IMR-90 (cell line): Measurements from ENCODE around the gene PID1. TPM values are rescaled to one million over a fixed set of nuclear protein-coding genes. Genes with fewer than 3 reads are reported as not detected.

Experiments used
- ATAC-seq: fragments of 200-7000 bp; cut with Tn5 transposase; 2 replicates; pipeline ENCODE4 v1.9.1; 2020; ENCODE audit warnings: low read depth, mild to moderate bottlenecking, moderate library complexity
- BruUV-seq: library from RNA; stranded (reverse); fragments of 400-500 nt; replicated peaks from 2 replicates; lab custom pipeline; 2021; lab: Mats Ljungman, UMichigan
- CTCF ChIA-PET: fragments of 300-600 bp; formaldehyde crosslinking; extraction: SDS; loops from one replicate; lab custom pipeline; 2021; ENCODE audit warnings: antibody characterized with exemption; lab: Yijun Ruan, JAX
- POLR2A ChIA-PET: fragments of 300-600 bp; sonication (Branson Sonifier 250); formaldehyde crosslinking; loops from one replicate; lab custom pipeline; 2022; ENCODE audit warnings: antibody characterized with exemption; ENCODE audit not compliant: unreplicated experiment; lab: Charles Lee
- DNase-seq: peaks from one replicate; pipeline ENCODE4 v3.0.0; 2013
- H2AFZ ChIP-seq: replicated peaks from 2 replicates; pipeline ENCODE3; 2013; ENCODE audit warnings: low read length, mild to moderate bottlenecking; ENCODE audit not compliant: poor library complexity
- H2AK5ac ChIP-seq: 2 replicates; pipeline ENCODE4 v1.6.1; 2013; ENCODE audit warnings: low read depth, low read length, inconsistent platforms
- H2AK9ac ChIP-seq: replicated peaks from 2 replicates; pipeline ENCODE3; 2013; ENCODE audit warnings: mild to moderate bottlenecking, low read depth, low read length, moderate library complexity; ENCODE audit not compliant: poor library complexity
- H2BK120ac ChIP-seq: 2 replicates; pipeline ENCODE4 v1.6.1; 2013; ENCODE audit warnings: low read depth, low read length, inconsistent platforms
- H2BK15ac ChIP-seq: 3 replicates; pipeline ENCODE4 v1.6.1; 2013; ENCODE audit warnings: low read depth, low read length, inconsistent platforms
- H2BK20ac ChIP-seq: 2 replicates; pipeline ENCODE4 v1.6.1; 2013; ENCODE audit warnings: low read depth, mild to moderate bottlenecking, inconsistent platforms, low read length, moderate library complexity
- H2BK5ac ChIP-seq: 2 replicates; pipeline ENCODE4 v1.6.1; 2013; ENCODE audit warnings: mild to moderate bottlenecking, low read depth, low read length, inconsistent platforms; ENCODE audit not compliant: poor library complexity, severe bottlenecking
- H3K14ac ChIP-seq: replicated peaks from 2 replicates; pipeline ENCODE4 v1.6.1; 2013; ENCODE audit warnings: low read depth, low read length, inconsistent platforms
- H3K18ac ChIP-seq: 2 replicates; pipeline ENCODE4 v1.6.1; 2013; ENCODE audit warnings: low read depth, low read length, control low read depth
- H3K23ac ChIP-seq: 2 replicates; pipeline ENCODE4 v1.6.1; 2013; ENCODE audit warnings: low read depth, low read length, inconsistent platforms
- H3K27ac ChIP-seq: 2 replicates; pipeline ENCODE4 v1.5.1; 2013; ENCODE audit warnings: mild to moderate bottlenecking, control low read depth, low read length; ENCODE audit not compliant: insufficient read depth
- H3K27me3 ChIP-seq: 2 replicates; pipeline ENCODE4 v1.6.1; 2013; ENCODE audit warnings: low read length; ENCODE audit not compliant: control insufficient read depth, insufficient read depth
- H3K36me3 ChIP-seq: 2 replicates; pipeline ENCODE4 v1.6.1; 2013; ENCODE audit warnings: low read length, mixed read lengths; ENCODE audit not compliant: control insufficient read depth, insufficient read depth
- H3K4ac ChIP-seq: 2 replicates; pipeline ENCODE4 v1.6.1; 2013; ENCODE audit warnings: low read depth, low read length, inconsistent platforms
- H3K4me1 ChIP-seq: 2 replicates; pipeline ENCODE4 v1.6.1; 2013; ENCODE audit warnings: low read length, mixed read lengths; ENCODE audit not compliant: control insufficient read depth, insufficient read depth
- H3K4me2 ChIP-seq: 2 replicates; pipeline ENCODE4 v1.6.1; 2013; ENCODE audit warnings: low read depth, mild to moderate bottlenecking, control low read depth, low read length, moderate library complexity
- H3K4me3 ChIP-seq: 2 replicates; pipeline ENCODE4 v1.5.1; 2013; ENCODE audit warnings: low read depth, mild to moderate bottlenecking, control low read depth, low read length, moderate library complexity; ENCODE audit not compliant: insufficient read depth
- H3K56ac ChIP-seq: 2 replicates; pipeline ENCODE4 v1.6.1; 2013; ENCODE audit warnings: low read length, inconsistent platforms; ENCODE audit not compliant: insufficient read depth; ENCODE audit errors: extremely low read depth
- H3K79me1 ChIP-seq, 2 experiments: 2 replicates each; pipeline ENCODE4 v1.6.1; 2013; ENCODE audit warnings: low read length in 2 of 2, inconsistent platforms in 1 of 2, low read depth in 1 of 2
- H3K9ac ChIP-seq: 2 replicates; pipeline ENCODE4 v1.6.1; 2013; ENCODE audit warnings: low read depth, low read length, control low read depth
- H3K9me1 ChIP-seq: 2 replicates; pipeline ENCODE4 v1.6.1; 2013; ENCODE audit warnings: low read length, inconsistent platforms; ENCODE audit not compliant: insufficient read depth
- H3K9me3 ChIP-seq: 2 replicates; pipeline ENCODE4 v1.6.1; 2013; ENCODE audit warnings: low read length; ENCODE audit not compliant: control insufficient read depth, insufficient read depth
- H4K20me1 ChIP-seq: 2 replicates; pipeline ENCODE4 v1.6.1; 2013; ENCODE audit warnings: low read length, inconsistent platforms; ENCODE audit not compliant: insufficient read depth
- H4K5ac ChIP-seq: 2 replicates; pipeline ENCODE4 v1.6.1; 2013; ENCODE audit warnings: mild to moderate bottlenecking, low read depth, low read length, control low read depth
- H4K8ac ChIP-seq, 2 experiments: 2 replicates each; pipeline ENCODE4 v1.6.1; 2013; ENCODE audit warnings: low read depth in 2 of 2, low read length in 2 of 2, control low read depth in 1 of 2, inconsistent platforms in 1 of 2
- H4K91ac ChIP-seq: 2 replicates; pipeline ENCODE4 v1.6.1; 2013; ENCODE audit warnings: low read depth, low read length, inconsistent platforms; ENCODE audit not compliant: insufficient read depth
- BHLHE40 ChIP-seq: fragments of 150-350 bp; IDR thresholded peaks from 2 replicates; pipeline ENCODE4 v1.6.1; 2016; ENCODE audit warnings: mild to moderate bottlenecking, low read depth, low read length
- CEBPB ChIP-seq: IDR thresholded peaks from 2 replicates; pipeline ENCODE4 v1.6.1; 2012; ENCODE audit warnings: low read depth, low read length, improper control_type of control experiment
- CHD1 ChIP-seq: IDR thresholded peaks from 2 replicates; pipeline ENCODE4 v1.6.1; 2012; ENCODE audit warnings: low read depth, low read length, improper control_type of control experiment
- FOS ChIP-seq: fragments of 150-350 bp; IDR thresholded peaks from 2 replicates; pipeline ENCODE4 v1.6.1; 2016; ENCODE audit warnings: low read depth, low read length
- MAFK ChIP-seq: IDR thresholded peaks from 2 replicates; pipeline ENCODE4 v1.6.1; 2012; ENCODE audit warnings: low read depth, low read length, improper control_type of control experiment
- MAZ ChIP-seq: IDR thresholded peaks from 2 replicates; pipeline ENCODE4 v1.6.1; 2012; ENCODE audit warnings: low read depth, mild to moderate bottlenecking, low read length, improper control_type of control experiment, moderate library complexity, borderline replicate concordance
- MXI1 ChIP-seq: IDR thresholded peaks from 2 replicates; pipeline ENCODE4 v1.6.1; 2012; ENCODE audit warnings: low read depth, mild to moderate bottlenecking, low read length, moderate library complexity, borderline replicate concordance
- NFE2L2 ChIP-seq: fragments of 150-350 bp; IDR thresholded peaks from 2 replicates; pipeline ENCODE4 v1.6.1; 2016; ENCODE audit warnings: low read depth, mild to moderate bottlenecking, low read length
- POLR2A ChIP-seq: IDR thresholded peaks from 2 replicates; pipeline ENCODE4 v1.6.1; 2012; ENCODE audit warnings: mild to moderate bottlenecking, low read depth, low read length
- RAD21 ChIP-seq: IDR thresholded peaks from 2 replicates; pipeline ENCODE4 v1.6.1; 2012; ENCODE audit warnings: low read length, improper control_type of control experiment
- RCOR1 ChIP-seq: IDR thresholded peaks from 2 replicates; pipeline ENCODE4 v1.6.1; 2012; ENCODE audit warnings: mild to moderate bottlenecking, low read length, improper control_type of control experiment; ENCODE audit not compliant: insufficient replicate concordance
- RFX5 ChIP-seq: IDR thresholded peaks from 2 replicates; pipeline ENCODE4 v1.8.0; 2012; ENCODE audit warnings: low read depth, mild to moderate bottlenecking, low read length, moderate library complexity
- SMC3 ChIP-seq: fragments of 150-350 bp; IDR thresholded peaks from 2 replicates; pipeline ENCODE4 v1.6.1; 2016; ENCODE audit warnings: low read depth, mild to moderate bottlenecking, antibody characterized with exemption, low read length, moderate library complexity
- WGBS, 2 experiments: methylation state at CpG; one replicate each; pipeline versions ENCODE4 v1.1.5 to v1.1.7; 2013; ENCODE audit warnings: missing lambda C conversion rate in 2 of 2; ENCODE audit not compliant: insufficient read length in 1 of 2; ENCODE audit errors: extremely low coverage in 2 of 2; 5-methylcytosine and 5-hydroxymethylcytosine counted together
- dilution Hi-C: fragments of 300-500 bp; cut with HindIII; formaldehyde crosslinking; loops from one replicate; pipeline ENCODE4 v1.14.3; 2018; ENCODE audit warnings: low sequenced_read_pairs; ENCODE audit not compliant: unreplicated experiment
- in situ Hi-C: fragments of 300-500 bp; cut with MboI; formaldehyde crosslinking; loops from 3 replicates; pipeline ENCODE4 v1.14.3; 2019; ENCODE audit warnings: low sequenced_read_pairs, inconsistent platforms, mixed read lengths
- intact Hi-C: fragments of 100-400 bp; cut with micrococcal nuclease; formaldehyde crosslinking; loops from 2 replicates; pipeline ENCODE4 v1.10.0; 2022
- polyA plus RNA-seq, 3 experiments: library from polyadenylated mRNA; depleted of rRNA; stranded (reverse); fragments of >200 nt; gene quantifications; 2 replicates each; pipeline ENCODE4 v1.2.3, GENCODE V29; 2012; ENCODE audit warnings: low replicate concordance in 1 of 3
- total RNA-seq: library from RNA; depleted of rRNA; stranded (reverse); fragments of >200 nt; gene quantifications from 2 replicates; pipeline ENCODE4 v1.2.3, GENCODE V29; 2012
- TF ChIP-seq, protein P1 (sequence below): fragments of 150-350 bp; IDR thresholded peaks from 2 replicates; pipeline ENCODE4 v1.6.1; 2017; ENCODE audit warnings: mild to moderate bottlenecking, antibody characterized with exemption, low read length, low read depth
- TF ChIP-seq, protein P2 (sequence below): conservative IDR thresholded peaks from 2 replicates; pipeline ENCODE4 v1.5.1; 2012; ENCODE audit warnings: mild to moderate bottlenecking, low read depth, low read length, improper control_type of control experiment
- TF ChIP-seq, protein P3 (sequence below): fragments of 150-350 bp; IDR thresholded peaks from 2 replicates; pipeline ENCODE4 v1.6.1; 2016; ENCODE audit warnings: low read depth, mild to moderate bottlenecking, low read length, moderate library complexity, borderline replicate concordance

Gene PID1
- total and polyA plus RNA-seq, 2 of the 4 experiments (the other 2 are of a cell fraction) = 0.90 to 1.9 TPM

DNA sequence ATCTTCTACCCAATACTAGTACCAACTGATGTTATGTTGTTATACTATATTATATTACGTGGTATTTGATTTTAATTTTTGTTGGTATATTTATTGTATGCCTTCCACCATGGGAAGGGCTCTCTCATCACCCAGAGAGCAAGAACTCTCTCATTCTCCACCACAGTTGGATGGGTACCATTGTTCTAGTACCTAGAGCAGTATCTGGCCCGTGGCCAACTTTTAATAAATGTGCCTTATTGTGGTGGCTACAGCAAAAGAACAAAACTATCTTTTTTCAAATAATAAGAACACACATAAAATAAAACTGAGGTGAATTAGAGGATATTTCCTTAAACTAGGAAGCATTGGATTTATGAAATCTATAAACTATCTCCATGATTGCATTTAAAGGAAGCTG lies 71.8 kb downstream of the PID1 start:
- dilution Hi-C loops = no loop called here
- no peaks in the 10 kb centered on the region; the same call in 1 of the 2 replicates for H3K9me3 ChIP-seq

More for the DNA sequence above, 71.8 kb downstream of the PID1 start:
- no peak overlapping the region for H4K91ac ChIP-seq
- no peak overlapping the region for H3K4me3 ChIP-seq
- H3K4me2 ChIP-seq = no peak overlapping the region
- no peak overlapping the region for H2AK5ac ChIP-seq
- no peak overlapping the region for H3K9ac ChIP-seq
- DNase-seq (no peak), ATAC-seq (no peak)
- ChIA-PET POLR2A (no interaction called here), CTCF (no interaction called here)
- no peaks in the 10 kb centered on the region for H3K4me1 ChIP-seq
- H3K4ac ChIP-seq = no peak overlapping the region
- H2BK20ac ChIP-seq = no peak overlapping the region
- intact Hi-C loops = no loop called here
- no peak overlapping the region for H2BK5ac ChIP-seq
- H4K5ac ChIP-seq = no peak overlapping the region
- no peak overlapping the region for H3K56ac ChIP-seq
- no peak overlapping the region for H4K8ac ChIP-seq
- H3K27ac ChIP-seq = no peak overlapping the region
- H2AFZ ChIP-seq = no peak overlapping the region
- H3K23ac ChIP-seq = no peak overlapping the region
- no peaks in the 10 kb centered on the region for H3K27me3 ChIP-seq
- no peak overlapping the region for H2AK9ac ChIP-seq
- no peak overlapping the region for H2BK120ac ChIP-seq
- H3K79me1 ChIP-seq = no peaks in the 10 kb centered on the region
- no CpG with 5 or more reads among the region's 2 CpGs for WGBS, 2 experiments
- no peak overlapping the region for H3K18ac ChIP-seq
- no TSS peak for BruUV-seq
- no peak overlapping the region for H3K14ac ChIP-seq
- no peaks in the 10 kb centered on the region for H4K20me1 ChIP-seq
- H2BK15ac ChIP-seq = no peak overlapping the region
- in situ Hi-C loops = no loop called here
- no peak for TF ChIP-seq RCOR1
- TF ChIP-seq, protein P1, sequence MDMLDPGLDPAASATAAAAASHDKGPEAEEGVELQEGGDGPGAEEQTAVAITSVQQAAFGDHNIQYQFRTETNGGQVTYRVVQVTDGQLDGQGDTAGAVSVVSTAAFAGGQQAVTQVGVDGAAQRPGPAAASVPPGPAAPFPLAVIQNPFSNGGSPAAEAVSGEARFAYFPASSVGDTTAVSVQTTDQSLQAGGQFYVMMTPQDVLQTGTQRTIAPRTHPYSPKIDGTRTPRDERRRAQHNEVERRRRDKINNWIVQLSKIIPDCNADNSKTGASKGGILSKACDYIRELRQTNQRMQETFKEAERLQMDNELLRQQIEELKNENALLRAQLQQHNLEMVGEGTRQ = no peak
- no peak for TF ChIP-seq MXI1
- TF ChIP-seq NFE2L2 = no peak
- TF ChIP-seq, protein P2, sequence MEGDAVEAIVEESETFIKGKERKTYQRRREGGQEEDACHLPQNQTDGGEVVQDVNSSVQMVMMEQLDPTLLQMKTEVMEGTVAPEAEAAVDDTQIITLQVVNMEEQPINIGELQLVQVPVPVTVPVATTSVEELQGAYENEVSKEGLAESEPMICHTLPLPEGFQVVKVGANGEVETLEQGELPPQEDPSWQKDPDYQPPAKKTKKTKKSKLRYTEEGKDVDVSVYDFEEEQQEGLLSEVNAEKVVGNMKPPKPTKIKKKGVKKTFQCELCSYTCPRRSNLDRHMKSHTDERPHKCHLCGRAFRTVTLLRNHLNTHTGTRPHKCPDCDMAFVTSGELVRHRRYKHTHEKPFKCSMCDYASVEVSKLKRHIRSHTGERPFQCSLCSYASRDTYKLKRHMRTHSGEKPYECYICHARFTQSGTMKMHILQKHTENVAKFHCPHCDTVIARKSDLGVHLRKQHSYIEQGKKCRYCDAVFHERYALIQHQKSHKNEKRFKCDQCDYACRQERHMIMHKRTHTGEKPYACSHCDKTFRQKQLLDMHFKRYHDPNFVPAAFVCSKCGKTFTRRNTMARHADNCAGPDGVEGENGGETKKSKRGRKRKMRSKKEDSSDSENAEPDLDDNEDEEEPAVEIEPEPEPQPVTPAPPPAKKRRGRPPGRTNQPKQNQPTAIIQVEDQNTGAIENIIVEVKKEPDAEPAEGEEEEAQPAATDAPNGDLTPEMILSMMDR = no peak
- no peak for TF ChIP-seq CHD1
- no peak for TF ChIP-seq RAD21
- TF ChIP-seq POLR2A = no peak
- no peak for TF ChIP-seq BHLHE40
- TF ChIP-seq MAFK = no peak
- TF ChIP-seq SMC3 = no peak
- TF ChIP-seq CEBPB = no peak
- TF ChIP-seq, protein P3, sequence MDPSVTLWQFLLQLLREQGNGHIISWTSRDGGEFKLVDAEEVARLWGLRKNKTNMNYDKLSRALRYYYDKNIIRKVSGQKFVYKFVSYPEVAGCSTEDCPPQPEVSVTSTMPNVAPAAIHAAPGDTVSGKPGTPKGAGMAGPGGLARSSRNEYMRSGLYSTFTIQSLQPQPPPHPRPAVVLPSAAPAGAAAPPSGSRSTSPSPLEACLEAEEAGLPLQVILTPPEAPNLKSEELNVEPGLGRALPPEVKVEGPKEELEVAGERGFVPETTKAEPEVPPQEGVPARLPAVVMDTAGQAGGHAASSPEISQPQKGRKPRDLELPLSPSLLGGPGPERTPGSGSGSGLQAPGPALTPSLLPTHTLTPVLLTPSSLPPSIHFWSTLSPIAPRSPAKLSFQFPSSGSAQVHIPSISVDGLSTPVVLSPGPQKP = no peak
- no peak for TF ChIP-seq MAZ
- no peak for TF ChIP-seq RFX5
- no peak for TF ChIP-seq FOS
- no peaks in the 10 kb centered on the region for H3K9me1 ChIP-seq
- no peaks in the 10 kb centered on the region for H3K36me3 ChIP-seq
